ENCODE measurements around the gene GKAP1. TPM values are rescaled to one million over a fixed set of nuclear protein-coding genes. Genes with fewer than 3 reads are reported as not detected.
"Not testable (repeated sequence)": the region's sequence is repeated elsewhere in the genome, so short reads cannot be mapped to it uniquely, and the experiment has no call there.

GKAP1 gene
- total RNA-seq = 1.5 TPM in 2 replicates

GRCh38 chr9:83817356-83818278, at the start of gene GKAP1:
Gene GKAP1, minus strand, starts transcription at chr9:83817769. Its CDS starts 11,252 bp downstream, at chr9:83806517.
- peak within 1 kb of the TSS; percentile 89 for H3K4me3 Mint-ChIP-seq
- not testable (repeated sequence) for H3K27me3 Mint-ChIP-seq (ENCODE audit: insufficient read depth); H3K36me3 Mint-ChIP-seq (ENCODE audit: low read depth); H3K9me3 Mint-ChIP-seq; H3K4me1 Mint-ChIP-seq (ENCODE audit: low read depth)
- H3K27ac Mint-ChIP-seq = peak within 1 kb of the TSS; percentile 85
- peak; percentile 75 for DNase-seq (ENCODE audit: low spot score)
- intact Hi-C loops (cut with micrococcal nuclease) = loop anchor here (2.0 to 10.0 kb wide), 4 partner anchors 109 to 477 kb away; partner anchors contain the start of genes HNRNPK, IDNK and RMI1

- H3K27me3 Mint-ChIP-seq (ENCODE audit: insufficient read depth); H3K4me1 Mint-ChIP-seq (ENCODE audit: low read depth); H3K27ac Mint-ChIP-seq; intact Hi-C loops (cut with micrococcal nuclease); H3K9me3 Mint-ChIP-seq; H3K4me3 Mint-ChIP-seq; DNase-seq (ENCODE audit: low spot score); H3K36me3 Mint-ChIP-seq (ENCODE audit: low read depth): not testable (repeated sequence)
These were observed 32.3 kb upstream of the GKAP1 start for GRCh38 chr9:83849895-83850294.

- DNase-seq (ENCODE audit: low spot score); H3K27ac Mint-ChIP-seq; H3K4me3 Mint-ChIP-seq; H3K36me3 Mint-ChIP-seq (ENCODE audit: low read depth); H3K4me1 Mint-ChIP-seq (ENCODE audit: low read depth); H3K9me3 Mint-ChIP-seq; H3K27me3 Mint-ChIP-seq (ENCODE audit: insufficient read depth): not testable (repeated sequence)
- intact Hi-C loops (cut with micrococcal nuclease) = loop anchor here (5.0 kb wide), 1 partner anchor 425 kb away; no protein-coding TSS in a partner anchor
These were observed 19.6 kb upstream of the GKAP1 start for GRCh38 chr9:83837070-83837643.

- H3K27ac Mint-ChIP-seq; H3K4me1 Mint-ChIP-seq (ENCODE audit: low read depth); H3K36me3 Mint-ChIP-seq (ENCODE audit: low read depth); H3K4me3 Mint-ChIP-seq; H3K9me3 Mint-ChIP-seq; H3K27me3 Mint-ChIP-seq (ENCODE audit: insufficient read depth); intact Hi-C loops (cut with micrococcal nuclease); DNase-seq (ENCODE audit: low spot score): not testable (repeated sequence)
These were observed 13.0 kb upstream of the GKAP1 start for GRCh38 chr9:83830426-83831071.

GRCh38 chr9:83824986-83825623, 7.5 kb upstream of the GKAP1 start:
- DNase-seq (ENCODE audit: low spot score); H3K4me3 Mint-ChIP-seq; intact Hi-C loops (cut with micrococcal nuclease); H3K4me1 Mint-ChIP-seq (ENCODE audit: low read depth); H3K36me3 Mint-ChIP-seq (ENCODE audit: low read depth); H3K9me3 Mint-ChIP-seq; H3K27ac Mint-ChIP-seq: not testable (repeated sequence)
- H3K27me3 Mint-ChIP-seq (ENCODE audit: insufficient read depth) = peaks cover 12% of the 10 kb centered on the region

DNA sequence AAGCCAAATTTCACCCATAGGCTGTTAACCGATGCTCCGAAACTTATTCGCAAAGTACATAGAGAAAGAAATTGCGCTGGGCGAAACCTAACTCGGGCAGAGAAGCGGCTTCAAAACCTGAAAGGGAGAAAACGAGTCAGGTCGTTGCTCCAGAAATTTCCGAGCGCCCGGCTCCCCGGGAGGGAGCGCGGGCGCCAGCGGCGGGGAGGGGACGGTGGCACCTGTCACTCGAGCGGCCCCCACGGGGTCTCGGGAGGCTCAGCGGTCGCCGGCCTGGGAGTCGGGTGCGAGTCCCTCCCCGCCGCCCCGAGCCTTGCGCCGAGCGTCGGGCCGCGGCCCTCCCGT, 586 bp downstream of the GKAP1 start:
- H3K36me3 Mint-ChIP-seq (ENCODE audit: low read depth); H3K4me1 Mint-ChIP-seq (ENCODE audit: low read depth); H3K9me3 Mint-ChIP-seq; H3K27me3 Mint-ChIP-seq (ENCODE audit: insufficient read depth); DNase-seq (ENCODE audit: low spot score): not testable (repeated sequence)
- intact Hi-C loops (cut with micrococcal nuclease) = loop anchor here (2.0 to 10.0 kb wide), 4 partner anchors 108 to 478 kb away; partner anchors contain the start of genes HNRNPK, IDNK and RMI1
- peak overlapping the region; percentile 89 for H3K4me3 Mint-ChIP-seq
- H3K27ac Mint-ChIP-seq = peak overlapping the region; percentile 85

DNA sequence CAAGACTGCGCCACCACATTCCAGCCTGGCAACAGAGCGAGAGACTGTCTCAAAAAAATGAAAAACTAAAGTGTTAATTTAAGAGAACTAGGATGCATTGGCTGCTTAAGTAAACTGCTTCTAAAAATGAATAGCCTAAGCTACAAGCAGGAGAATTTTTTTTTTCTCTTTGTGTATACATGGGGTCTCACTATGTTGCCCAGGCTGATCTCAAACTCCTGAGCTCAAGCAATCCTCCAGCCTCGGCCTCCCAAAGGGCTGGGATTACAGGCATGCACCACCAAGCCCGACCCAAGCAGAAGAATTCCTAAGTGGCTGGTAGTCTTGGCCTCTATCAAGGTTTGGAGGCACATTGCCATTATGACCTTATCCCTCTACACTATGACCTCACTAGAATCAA, 2.4 kb downstream of the GKAP1 start:
- DNase-seq (ENCODE audit: low spot score); H3K27me3 Mint-ChIP-seq (ENCODE audit: insufficient read depth); H3K27ac Mint-ChIP-seq; H3K4me1 Mint-ChIP-seq (ENCODE audit: low read depth); H3K9me3 Mint-ChIP-seq; H3K36me3 Mint-ChIP-seq (ENCODE audit: low read depth): not testable (repeated sequence)
- peak overlapping the region; percentile 30 for H3K4me3 Mint-ChIP-seq
- intact Hi-C loops (cut with micrococcal nuclease) = loop anchor here (10.0 kb wide), 2 partner anchors 170 to 480 kb away; partner anchors contain the start of genes HNRNPK and RMI1

DNA sequence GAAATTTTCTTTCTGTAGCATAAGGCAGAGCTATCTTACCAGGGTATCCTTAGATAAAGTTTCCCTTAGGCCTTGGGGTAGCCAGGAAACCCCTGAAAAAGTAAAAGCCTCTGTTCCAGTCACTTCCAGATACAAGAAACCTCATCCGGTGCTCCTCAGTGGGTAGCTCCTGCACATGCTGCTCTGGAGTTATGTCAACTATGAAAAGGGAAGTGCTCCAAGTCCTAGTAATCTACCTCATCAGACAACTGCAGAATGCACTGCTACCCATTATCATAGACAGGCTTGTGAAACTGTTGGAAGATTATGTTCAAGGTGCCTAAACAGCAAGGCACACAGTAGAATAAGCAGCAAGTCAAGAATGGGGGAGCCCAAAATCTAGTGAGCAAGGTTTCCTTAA, 8.4 kb downstream of the GKAP1 start:
- intact Hi-C loops (cut with micrococcal nuclease); H3K4me1 Mint-ChIP-seq (ENCODE audit: low read depth); H3K4me3 Mint-ChIP-seq; H3K9me3 Mint-ChIP-seq; H3K27ac Mint-ChIP-seq; H3K36me3 Mint-ChIP-seq (ENCODE audit: low read depth); DNase-seq (ENCODE audit: low spot score); H3K27me3 Mint-ChIP-seq (ENCODE audit: insufficient read depth): not testable (repeated sequence)

DNA sequence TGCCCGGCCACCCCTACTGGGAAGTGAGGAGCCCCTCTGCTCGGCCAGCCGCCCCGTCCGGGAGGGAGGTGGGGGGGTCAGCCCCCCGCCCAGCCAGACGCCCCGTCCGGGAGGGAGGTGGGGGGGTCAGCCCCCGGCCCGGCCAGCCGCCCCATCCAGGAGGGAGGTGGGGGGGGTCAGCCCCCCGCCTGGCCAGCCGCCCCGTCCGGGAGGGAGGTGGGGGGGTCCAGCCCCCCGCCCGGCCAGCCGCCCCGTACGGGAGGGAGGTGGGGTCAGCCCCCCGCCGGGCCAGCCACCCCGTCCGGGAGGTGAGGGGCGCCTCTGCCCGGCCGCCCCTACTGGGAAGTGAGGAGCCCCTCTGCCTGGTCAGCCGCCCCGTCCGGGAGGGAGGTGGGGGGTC, 13.1 kb downstream of the GKAP1 start:
- intact Hi-C loops (cut with micrococcal nuclease); H3K9me3 Mint-ChIP-seq; H3K27ac Mint-ChIP-seq; H3K36me3 Mint-ChIP-seq (ENCODE audit: low read depth); H3K4me3 Mint-ChIP-seq; DNase-seq (ENCODE audit: low spot score); H3K27me3 Mint-ChIP-seq (ENCODE audit: insufficient read depth); H3K4me1 Mint-ChIP-seq (ENCODE audit: low read depth): not testable (repeated sequence)

GRCh38 chr9:83803941-83804340, 13.6 kb downstream of the GKAP1 start:
- intact Hi-C loops (cut with micrococcal nuclease); H3K27ac Mint-ChIP-seq; H3K4me1 Mint-ChIP-seq (ENCODE audit: low read depth); H3K27me3 Mint-ChIP-seq (ENCODE audit: insufficient read depth); H3K4me3 Mint-ChIP-seq; H3K36me3 Mint-ChIP-seq (ENCODE audit: low read depth); DNase-seq (ENCODE audit: low spot score); H3K9me3 Mint-ChIP-seq: not testable (repeated sequence)

GRCh38 chr9:83800236-83801033, 17.1 kb downstream of the GKAP1 start:
- DNase-seq (ENCODE audit: low spot score) = no peak
- Mint-ChIP-seq H3K36me3 (ENCODE audit: low read depth) (no peaks in the 10 kb centered on the region), H3K4me1 (ENCODE audit: low read depth) (no peaks in the 10 kb centered on the region), H3K4me3 (no peak overlapping the region), H3K27ac (no peak overlapping the region), H3K9me3 (no peaks in the 10 kb centered on the region), H3K27me3 (ENCODE audit: insufficient read depth) (no peaks in the 10 kb centered on the region)
- intact Hi-C loops (cut with micrococcal nuclease) = no loop called here

DNA sequence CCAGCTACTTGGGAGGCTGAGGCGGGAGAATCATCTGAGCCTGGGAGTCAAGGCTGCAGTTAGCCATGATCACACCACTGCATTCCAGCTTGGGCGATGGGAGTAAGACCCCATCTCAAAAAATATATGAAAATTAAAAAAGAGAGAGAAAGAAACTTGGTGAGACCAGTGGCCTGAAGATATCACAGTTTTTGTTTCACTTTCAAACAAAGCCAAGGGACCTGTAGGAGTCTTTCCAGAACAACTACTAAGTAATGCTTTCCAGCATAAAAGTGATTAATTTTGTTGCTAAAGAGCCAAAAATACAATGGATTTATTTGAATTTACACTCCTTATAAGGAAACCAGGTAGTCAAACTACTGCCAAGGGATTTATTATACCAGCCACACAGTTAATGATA, 23.5 kb downstream of the GKAP1 start:
- Mint-ChIP-seq H3K4me3 (no peak overlapping the region), H3K36me3 (ENCODE audit: low read depth) (no peaks in the 10 kb centered on the region), H3K27me3 (ENCODE audit: insufficient read depth) (no peaks in the 10 kb centered on the region), H3K27ac (no peak overlapping the region), H3K4me1 (ENCODE audit: low read depth) (no peaks in the 10 kb centered on the region), H3K9me3 (no peaks in the 10 kb centered on the region)
- no peak for DNase-seq (ENCODE audit: low spot score)
- intact Hi-C loops (cut with micrococcal nuclease) = no loop called here
